ENCODE results near the gene SYNE3. TPM values are rescaled to one million over a fixed set of nuclear protein-coding genes. Genes with fewer than 3 reads are reported as not detected.

Gene SYNE3
- total and polyA plus RNA-seq, 9 of the 15 experiments (the other 6 are each of a cell fraction or from before 2014, with no cell fraction given) = 0.04 to 3.1 (median 0.55) TPM

GRCh38 chr14:95523815-95524448 lies 7.5 kb upstream of the SYNE3 start (continued):
- TF ChIP-seq CTCF (IDR thresholded peaks at IDR 0.05 in 2 of 3, conservative IDR thresholded peaks at IDR 0.05 in 1 of 3; ENCODE audit: insufficient read depth in 2 of 3, low read depth in 1 of 3, low read length in 3 of 3) (peak; percentile 32 to 54 (median 41); a peak in 4 of 6 replicates), KLF6 (CRISPR knock-in tag; IDR thresholded peaks at IDR 0.05; ENCODE audit: borderline replicate concordance) (0 out of 2 replicates have a peak, but pooled peaks have one; percentile 38), BDP1 (IDR thresholded peaks at IDR 0.05; ENCODE audit: insufficient read depth, insufficient read length) (no peak), SMAD4 (CRISPR knock-in tag; conservative IDR thresholded peaks at IDR 0.05) (peak; percentile 75), RBFOX2 (IDR thresholded peaks at IDR 0.05; ENCODE audit: low read depth, low read length) (peak; percentile 64), BACH1 (tag; IDR thresholded peaks at IDR 0.05) (peak; percentile 63; the same call in 1 of the 2 replicates), MYC (IDR thresholded peaks at IDR 0.05; ENCODE audit: low read depth, low read length) (peak; percentile 70), MYC (CRISPR knock-in tag; IDR thresholded peaks at IDR 0.05; ENCODE audit: borderline replicate concordance, low read depth) (no peak), CTBP1 (IDR thresholded peaks at IDR 0.05; ENCODE audit: borderline replicate concordance) (0 out of 2 replicates have a peak, but pooled peaks have one; percentile 15), PHF21A (IDR thresholded peaks at IDR 0.05; ENCODE audit: borderline replicate concordance, low read depth) (no peak), L3MBTL2 (IDR thresholded peaks at IDR 0.05) (0 out of 2 replicates have a peak, but pooled peaks have one; percentile 38), NR2C2 (CRISPR knock-in tag; IDR thresholded peaks at IDR 0.05) (no peak), NR2C2 (tag; IDR thresholded peaks at IDR 0.05) (0 out of 2 replicates have a peak, but pooled peaks have one; percentile 25)
- TF ChIP-seq, protein P1, sequence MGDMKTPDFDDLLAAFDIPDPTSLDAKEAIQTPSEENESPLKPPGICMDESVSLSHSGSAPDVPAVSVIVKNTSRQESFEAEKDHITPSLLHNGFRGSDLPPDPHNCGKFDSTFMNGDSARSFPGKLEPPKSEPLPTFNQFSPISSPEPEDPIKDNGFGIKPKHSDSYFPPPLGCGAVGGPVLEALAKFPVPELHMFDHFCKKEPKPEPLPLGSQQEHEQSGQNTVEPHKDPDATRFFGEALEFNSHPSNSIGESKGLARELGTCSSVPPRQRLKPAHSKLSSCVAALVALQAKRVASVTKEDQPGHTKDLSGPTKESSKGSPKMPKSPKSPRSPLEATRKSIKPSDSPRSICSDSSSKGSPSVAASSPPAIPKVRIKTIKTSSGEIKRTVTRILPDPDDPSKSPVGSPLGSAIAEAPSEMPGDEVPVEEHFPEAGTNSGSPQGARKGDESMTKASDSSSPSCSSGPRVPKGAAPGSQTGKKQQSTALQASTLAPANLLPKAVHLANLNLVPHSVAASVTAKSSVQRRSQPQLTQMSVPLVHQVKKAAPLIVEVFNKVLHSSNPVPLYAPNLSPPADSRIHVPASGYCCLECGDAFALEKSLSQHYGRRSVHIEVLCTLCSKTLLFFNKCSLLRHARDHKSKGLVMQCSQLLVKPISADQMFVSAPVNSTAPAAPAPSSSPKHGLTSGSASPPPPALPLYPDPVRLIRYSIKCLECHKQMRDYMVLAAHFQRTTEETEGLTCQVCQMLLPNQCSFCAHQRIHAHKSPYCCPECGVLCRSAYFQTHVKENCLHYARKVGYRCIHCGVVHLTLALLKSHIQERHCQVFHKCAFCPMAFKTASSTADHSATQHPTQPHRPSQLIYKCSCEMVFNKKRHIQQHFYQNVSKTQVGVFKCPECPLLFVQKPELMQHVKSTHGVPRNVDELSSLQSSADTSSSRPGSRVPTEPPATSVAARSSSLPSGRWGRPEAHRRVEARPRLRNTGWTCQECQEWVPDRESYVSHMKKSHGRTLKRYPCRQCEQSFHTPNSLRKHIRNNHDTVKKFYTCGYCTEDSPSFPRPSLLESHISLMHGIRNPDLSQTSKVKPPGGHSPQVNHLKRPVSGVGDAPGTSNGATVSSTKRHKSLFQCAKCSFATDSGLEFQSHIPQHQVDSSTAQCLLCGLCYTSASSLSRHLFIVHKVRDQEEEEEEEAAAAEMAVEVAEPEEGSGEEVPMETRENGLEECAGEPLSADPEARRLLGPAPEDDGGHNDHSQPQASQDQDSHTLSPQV (IDR thresholded peaks at IDR 0.05) = peak; percentile 63
- TF ChIP-seq, protein P2, sequence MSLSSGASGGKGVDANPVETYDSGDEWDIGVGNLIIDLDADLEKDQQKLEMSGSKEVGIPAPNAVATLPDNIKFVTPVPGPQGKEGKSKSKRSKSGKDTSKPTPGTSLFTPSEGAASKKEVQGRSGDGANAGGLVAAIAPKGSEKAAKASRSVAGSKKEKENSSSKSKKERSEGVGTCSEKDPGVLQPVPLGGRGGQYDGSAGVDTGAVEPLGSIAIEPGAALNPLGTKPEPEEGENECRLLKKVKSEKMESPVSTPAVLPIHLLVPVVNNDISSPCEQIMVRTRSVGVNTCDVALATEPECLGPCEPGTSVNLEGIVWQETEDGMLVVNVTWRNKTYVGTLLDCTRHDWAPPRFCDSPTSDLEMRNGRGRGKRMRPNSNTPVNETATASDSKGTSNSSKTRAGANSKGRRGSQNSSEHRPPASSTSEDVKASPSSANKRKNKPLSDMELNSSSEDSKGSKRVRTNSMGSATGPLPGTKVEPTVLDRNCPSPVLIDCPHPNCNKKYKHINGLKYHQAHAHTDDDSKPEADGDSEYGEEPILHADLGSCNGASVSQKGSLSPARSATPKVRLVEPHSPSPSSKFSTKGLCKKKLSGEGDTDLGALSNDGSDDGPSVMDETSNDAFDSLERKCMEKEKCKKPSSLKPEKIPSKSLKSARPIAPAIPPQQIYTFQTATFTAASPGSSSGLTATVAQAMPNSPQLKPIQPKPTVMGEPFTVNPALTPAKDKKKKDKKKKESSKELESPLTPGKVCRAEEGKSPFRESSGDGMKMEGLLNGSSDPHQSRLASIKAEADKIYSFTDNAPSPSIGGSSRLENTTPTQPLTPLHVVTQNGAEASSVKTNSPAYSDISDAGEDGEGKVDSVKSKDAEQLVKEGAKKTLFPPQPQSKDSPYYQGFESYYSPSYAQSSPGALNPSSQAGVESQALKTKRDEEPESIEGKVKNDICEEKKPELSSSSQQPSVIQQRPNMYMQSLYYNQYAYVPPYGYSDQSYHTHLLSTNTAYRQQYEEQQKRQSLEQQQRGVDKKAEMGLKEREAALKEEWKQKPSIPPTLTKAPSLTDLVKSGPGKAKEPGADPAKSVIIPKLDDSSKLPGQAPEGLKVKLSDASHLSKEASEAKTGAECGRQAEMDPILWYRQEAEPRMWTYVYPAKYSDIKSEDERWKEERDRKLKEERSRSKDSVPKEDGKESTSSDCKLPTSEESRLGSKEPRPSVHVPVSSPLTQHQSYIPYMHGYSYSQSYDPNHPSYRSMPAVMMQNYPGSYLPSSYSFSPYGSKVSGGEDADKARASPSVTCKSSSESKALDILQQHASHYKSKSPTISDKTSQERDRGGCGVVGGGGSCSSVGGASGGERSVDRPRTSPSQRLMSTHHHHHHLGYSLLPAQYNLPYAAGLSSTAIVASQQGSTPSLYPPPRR (CRISPR knock-in tag; IDR thresholded peaks at IDR 0.05; ENCODE audit: borderline replicate concordance) = no peak
